Activated CD8-positive, alpha-beta memory T cell treated with anti-CD3 and anti-CD28 coated beads, Interleukin-2, amount 10 ng/mL, durations not matched to agents 7 days and 5 days (primary cell): ENCODE measurements around the gene WASF2. TPM values are rescaled to one million over a fixed set of nuclear protein-coding genes. Genes with fewer than 3 reads are reported as not detected.

Experiments
- ATAC-seq: fragments of 150-1000 bp; cut with Tn5 transposase; one replicate; pipeline ENCODE4 v1.10.0; 2021; ENCODE audit warnings: moderate library complexity
- CTCF ChIA-PET: fragments of 350-600 bp; sonication (Branson Sonifier 250); formaldehyde crosslinking; loops from one replicate; lab custom pipeline; 2021; ENCODE audit warnings: antibody characterized with exemption; lab: Charles Lee
- DNase-seq: peaks from one replicate; pipeline ENCODE4 v3.0.0-alpha.2; 2020
- H3K27ac Mint-ChIP-seq: one replicate; pipeline ENCODE4 v1.8.0; 2021; ENCODE audit warnings: mild to moderate bottlenecking, mixed read lengths
- H3K27me3 Mint-ChIP-seq: one replicate; pipeline ENCODE4 v1.8.0; 2021; ENCODE audit warnings: mixed read lengths
- H3K36me3 Mint-ChIP-seq: one replicate; pipeline ENCODE4 v1.8.0; 2021; ENCODE audit warnings: mild to moderate bottlenecking, mixed read lengths
- H3K4me1 Mint-ChIP-seq: one replicate; pipeline ENCODE4 v1.8.0; 2021; ENCODE audit warnings: mixed read lengths
- H3K4me3 Mint-ChIP-seq: one replicate; pipeline ENCODE4 v1.8.0; 2021; ENCODE audit warnings: mild to moderate bottlenecking, moderate library complexity, mixed read lengths
- H3K9me3 Mint-ChIP-seq: one replicate; pipeline ENCODE4 v1.8.0; 2022; ENCODE audit warnings: low read depth, mixed read lengths
- total RNA-seq, 2 experiments: library from RNA; stranded (reverse); gene quantifications; one replicate each; pipeline ENCODE4 v1.2.3, GENCODE V29; 2021

WASF2 gene
- total RNA-seq, 2 experiments from 2014 or later = 113 to 117 TPM

DNA sequence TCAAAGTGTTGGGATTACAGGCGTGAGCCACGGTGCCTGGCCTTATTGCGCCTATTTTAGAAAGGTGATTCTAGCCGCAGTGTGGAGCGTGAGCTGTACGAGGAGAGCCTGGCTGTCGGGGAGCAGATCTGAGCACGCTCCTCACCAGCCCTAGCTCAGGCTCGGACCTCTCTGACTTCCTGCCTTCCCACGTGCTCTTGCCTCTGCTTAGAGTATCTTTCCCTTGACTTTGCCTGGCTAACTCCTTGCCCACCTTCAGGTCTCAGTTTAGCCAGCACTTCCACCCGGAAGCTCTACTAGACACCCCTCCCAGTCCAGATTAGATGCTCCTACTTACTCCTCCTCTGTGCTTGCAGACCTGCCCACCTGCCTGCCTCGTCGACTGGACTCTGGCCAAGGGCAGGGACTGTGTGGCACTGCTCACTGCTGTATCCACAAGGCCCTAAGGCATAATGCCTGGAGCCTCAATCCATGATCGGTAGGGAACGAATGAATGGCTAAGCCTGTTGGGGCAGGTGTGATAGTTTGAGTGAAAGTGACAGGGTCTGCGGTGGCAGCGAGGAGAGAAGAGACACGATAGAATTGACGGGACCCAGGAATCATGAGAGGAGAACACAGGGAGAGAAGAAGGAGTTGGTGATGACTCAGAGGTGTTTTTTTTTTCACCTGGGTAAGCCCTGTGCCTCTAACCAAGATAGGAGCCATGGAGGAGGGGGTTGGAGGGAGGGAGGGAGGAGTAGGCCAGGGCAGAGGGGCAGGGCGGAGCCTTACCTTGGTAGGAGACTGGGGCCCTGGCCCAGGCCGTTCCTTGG lies 28.1 kb upstream of the WASF2 start:
- Mint-ChIP-seq H3K4me1 (peaks cover 32% of the 10 kb centered on the region), H3K36me3 (no peaks in the 10 kb centered on the region), H3K27ac (no peak overlapping the region), H3K27me3 (no peaks in the 10 kb centered on the region), H3K4me3 (no peak overlapping the region), H3K9me3 (no peaks in the 10 kb centered on the region)
- no peak for DNase-seq
- no peak for ATAC-seq
- CTCF ChIA-PET = interaction anchor here (0.6 to 0.8 kb wide), 2 partner anchors 65 to 88 kb away, joined by 3 read pairs; no protein-coding TSS in a partner anchor

- Mint-ChIP-seq H3K27me3 (no peaks in the 10 kb centered on the region), H3K4me3 (no peak overlapping the region), H3K4me1 (peaks cover 24% of the 10 kb centered on the region), H3K36me3 (no peaks in the 10 kb centered on the region), H3K9me3 (no peaks in the 10 kb centered on the region), H3K27ac (no peak overlapping the region)
- DNase-seq (no peak), ATAC-seq (no peak)
- CTCF ChIA-PET = interaction anchor here (0.8 to 1.4 kb wide), 3 partner anchors 9 to 87 kb away, joined by 3 read pairs; no protein-coding TSS in a partner anchor
These were observed 27.3 kb upstream of the WASF2 start for GRCh38 chr1:27517301-27517700.

GRCh38 chr1:27515626-27516025 lies 25.7 kb upstream of the WASF2 start:
- CTCF ChIA-PET = interaction anchor here (0.8 to 1.0 kb wide), 2 partner anchors 42 to 90 kb away, joined by 3 to 4 read pairs; no protein-coding TSS in a partner anchor
- Mint-ChIP-seq H3K27ac (no peak overlapping the region), H3K27me3 (no peaks in the 10 kb centered on the region), H3K4me3 (no peak overlapping the region), H3K9me3 (no peaks in the 10 kb centered on the region), H3K4me1 (peaks cover 9% of the 10 kb centered on the region), H3K36me3 (no peaks in the 10 kb centered on the region)
- DNase-seq (no peak), ATAC-seq (no peak)

GRCh38 chr1:27513958-27514357 lies 24.0 kb upstream of the WASF2 start:
- CTCF ChIA-PET = no interaction called here
- Mint-ChIP-seq H3K9me3 (no peaks in the 10 kb centered on the region), H3K4me3 (no peak overlapping the region), H3K36me3 (no peaks in the 10 kb centered on the region), H3K27me3 (no peaks in the 10 kb centered on the region), H3K4me1 (no peaks in the 10 kb centered on the region), H3K27ac (no peak overlapping the region)
- ATAC-seq (no peak), DNase-seq (no peak)

DNA sequence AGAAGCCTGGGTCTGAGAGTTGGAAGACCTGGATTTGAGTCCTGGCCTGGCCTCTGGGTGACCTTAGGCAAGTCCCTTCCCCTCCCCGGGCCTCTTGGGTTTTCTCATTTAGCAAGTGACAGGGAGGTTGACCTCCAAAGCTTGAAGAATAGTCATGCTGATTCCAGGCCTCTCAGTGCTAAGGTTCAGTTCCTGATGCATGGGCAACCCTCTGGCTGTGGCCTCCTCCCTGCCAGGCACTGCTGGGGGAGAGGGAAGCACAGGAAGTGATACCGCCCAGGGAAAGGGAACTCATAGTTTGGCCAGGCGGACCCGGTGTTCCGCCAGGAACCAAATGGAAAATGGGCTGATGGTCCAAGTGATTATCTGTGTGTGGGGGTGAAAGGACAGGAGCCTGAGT lies 23.6 kb upstream of the WASF2 start:
- no peak overlapping the region for H3K27ac Mint-ChIP-seq
- no peaks in the 10 kb centered on the region for H3K27me3 Mint-ChIP-seq
- DNase-seq (no peak), ATAC-seq (no peak)
- no peaks in the 10 kb centered on the region for H3K9me3 Mint-ChIP-seq
- H3K4me1 Mint-ChIP-seq = no peaks in the 10 kb centered on the region
- no peaks in the 10 kb centered on the region for H3K36me3 Mint-ChIP-seq
- CTCF ChIA-PET = no interaction called here
- H3K4me3 Mint-ChIP-seq = no peak overlapping the region

GRCh38 chr1:27509127-27510080 lies 19.4 kb upstream of the WASF2 start:
- H3K36me3 Mint-ChIP-seq = no peaks in the 10 kb centered on the region
- DNase-seq = no peak
- H3K4me3 Mint-ChIP-seq = no peak overlapping the region
- no peaks in the 10 kb centered on the region for H3K27me3 Mint-ChIP-seq
- CTCF ChIA-PET = interaction anchor here (0.7 to 3.0 kb wide), 3 partner anchors 11 to 253 kb away, joined by 3 to 8 read pairs (median 3); no protein-coding TSS in a partner anchor
- H3K9me3 Mint-ChIP-seq = no peaks in the 10 kb centered on the region
- H3K4me1 Mint-ChIP-seq = no peaks in the 10 kb centered on the region
- no peak overlapping the region for H3K27ac Mint-ChIP-seq
- ATAC-seq = no peak

DNA sequence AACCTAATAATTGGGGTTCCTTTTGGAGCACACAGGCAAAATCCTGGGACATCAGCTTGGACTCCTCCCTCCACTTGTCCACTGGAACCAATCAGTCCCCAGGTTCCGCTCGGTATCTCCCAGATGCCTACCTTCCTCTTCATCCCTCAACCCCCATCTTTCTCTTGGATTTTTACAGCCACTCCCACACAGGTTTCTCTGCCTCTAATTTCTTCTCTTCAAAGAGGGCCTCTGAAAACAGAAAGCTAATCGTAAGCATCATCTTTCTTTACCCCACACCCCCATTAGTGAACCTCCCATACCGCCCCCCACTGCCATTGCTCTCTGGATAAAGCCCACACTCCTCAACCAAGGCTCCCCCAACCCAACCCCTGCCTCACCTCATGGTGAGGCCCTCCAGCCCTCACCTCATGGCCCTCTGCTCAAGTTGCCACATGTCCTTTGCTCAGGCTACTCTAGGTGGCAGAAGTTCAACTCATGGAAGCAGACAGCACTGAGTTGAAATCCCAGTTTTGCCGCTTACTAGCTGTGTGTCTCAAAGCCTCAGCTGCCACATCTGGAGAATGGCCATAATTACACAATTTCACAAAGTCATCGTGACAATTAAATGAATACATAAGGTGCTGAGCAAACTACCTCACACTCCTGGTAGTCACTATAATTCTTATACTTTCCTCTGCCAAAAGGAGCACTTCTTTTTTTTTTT lies 18.1 kb upstream of the WASF2 start:
- CTCF ChIA-PET = interaction anchor here (0.7 to 3.0 kb wide), 4 partner anchors 9 to 252 kb away, joined by 3 to 8 read pairs (median 3); no protein-coding TSS in a partner anchor

DNA sequence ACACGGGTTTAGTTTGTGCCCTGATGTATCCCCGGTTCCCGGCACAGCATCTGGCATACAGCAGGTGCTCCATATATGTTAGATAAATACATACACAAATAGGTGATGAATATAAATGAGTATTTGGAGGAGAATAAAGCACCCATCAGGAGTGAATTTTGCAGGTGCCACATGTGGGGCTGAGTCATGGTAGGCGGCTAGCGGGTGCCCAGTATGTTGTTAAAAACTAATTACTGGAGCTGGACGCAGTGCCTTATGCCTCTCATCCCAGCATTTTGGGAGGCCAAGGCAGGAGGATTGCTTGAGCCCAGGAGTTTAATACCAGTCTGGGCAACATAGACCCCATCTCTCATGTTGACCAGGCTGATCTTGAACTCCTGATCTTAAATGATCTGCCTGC lies 16.7 kb upstream of the WASF2 start:
- CTCF ChIA-PET = interaction anchor here (1.5 to 3.0 kb wide), 2 partner anchors 10 to 50 kb away, joined by 3 to 8 read pairs; no protein-coding TSS in a partner anchor
- no peak for DNase-seq
- H3K36me3 Mint-ChIP-seq = no peaks in the 10 kb centered on the region
- H3K4me1 Mint-ChIP-seq = no peaks in the 10 kb centered on the region
- no peaks in the 10 kb centered on the region for H3K9me3 Mint-ChIP-seq
- H3K27me3 Mint-ChIP-seq = no peaks in the 10 kb centered on the region
- ATAC-seq = no peak
- H3K27ac Mint-ChIP-seq = no peak overlapping the region
- no peak overlapping the region for H3K4me3 Mint-ChIP-seq

More for the DNA sequence above, 18.1 kb upstream of the WASF2 start:
- no peaks in the 10 kb centered on the region for H3K36me3 Mint-ChIP-seq
- no peaks in the 10 kb centered on the region for H3K27me3 Mint-ChIP-seq
- no peaks in the 10 kb centered on the region for H3K4me1 Mint-ChIP-seq
- H3K9me3 Mint-ChIP-seq = no peaks in the 10 kb centered on the region
- no peak overlapping the region for H3K4me3 Mint-ChIP-seq
- DNase-seq (no peak), ATAC-seq (no peak)
- H3K27ac Mint-ChIP-seq = no peak overlapping the region

- Mint-ChIP-seq H3K4me3 (no peak overlapping the region), H3K27me3 (no peaks in the 10 kb centered on the region), H3K36me3 (no peaks in the 10 kb centered on the region), H3K27ac (no peak overlapping the region), H3K4me1 (no peaks in the 10 kb centered on the region), H3K9me3 (no peaks in the 10 kb centered on the region)
- CTCF ChIA-PET = interaction anchor here (1.5 to 2.1 kb wide), 2 partner anchors 12 to 51 kb away, joined by 3 to 6 read pairs; no protein-coding TSS in a partner anchor
- ATAC-seq (no peak), DNase-seq (no peak)
These were observed 15.4 kb upstream of the WASF2 start for GRCh38 chr1:27505420-27505680.

DNA sequence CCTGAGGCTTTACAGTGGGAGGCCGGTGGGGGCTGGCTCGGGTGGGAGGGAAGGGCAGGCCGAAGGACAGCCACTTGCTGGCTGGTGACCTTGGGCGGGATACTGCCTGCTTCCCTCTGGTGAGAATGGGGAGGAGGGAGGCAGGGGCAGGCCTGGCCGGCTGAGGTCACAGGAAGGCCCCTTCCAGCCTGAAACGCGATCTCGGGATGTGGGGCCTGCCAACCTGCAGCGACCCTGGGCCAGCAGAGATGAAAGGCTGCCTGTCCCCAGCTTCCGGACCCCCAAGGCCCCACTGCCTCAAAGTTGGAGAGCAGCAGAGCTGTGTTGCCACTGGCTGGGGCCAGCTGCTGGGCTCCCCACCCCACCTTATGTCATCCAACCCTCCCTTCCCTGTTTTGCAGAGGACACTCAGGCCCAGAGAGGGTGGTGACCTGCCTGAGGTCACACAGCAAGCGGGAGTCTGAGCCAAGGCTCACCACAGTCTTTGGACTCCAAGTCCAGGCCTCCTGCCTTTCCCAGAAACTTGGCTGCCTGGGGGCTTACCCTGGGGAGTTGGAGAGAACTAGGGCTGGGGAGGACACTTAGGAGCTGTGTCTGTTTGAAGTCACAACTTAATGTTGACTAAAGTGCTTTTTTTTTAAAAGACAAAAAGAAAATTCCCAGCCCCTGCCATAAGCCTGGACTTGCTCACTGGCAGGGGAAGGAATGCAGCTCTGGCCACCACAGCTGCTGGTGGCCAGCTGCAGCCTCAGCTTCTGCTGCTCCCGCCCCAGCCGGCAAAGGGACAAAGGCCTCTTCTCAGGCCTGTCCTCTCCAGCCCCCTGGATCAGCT lies 14.8 kb upstream of the WASF2 start:
- H3K27ac Mint-ChIP-seq = no peak overlapping the region
- ATAC-seq = no peak
- no peak for DNase-seq
- H3K4me3 Mint-ChIP-seq = no peak overlapping the region
- CTCF ChIA-PET = interaction anchor here (2.1 kb wide), 1 partner anchor 52 kb away, joined by 6 read pairs; no protein-coding TSS in a partner anchor
- H3K36me3 Mint-ChIP-seq = no peaks in the 10 kb centered on the region
- no peaks in the 10 kb centered on the region for H3K9me3 Mint-ChIP-seq
- no peaks in the 10 kb centered on the region for H3K4me1 Mint-ChIP-seq
- H3K27me3 Mint-ChIP-seq = no peaks in the 10 kb centered on the region

GRCh38 chr1:27503844-27504587 lies 14.0 kb upstream of the WASF2 start:
- Mint-ChIP-seq H3K4me3 (no peak overlapping the region), H3K27me3 (no peaks in the 10 kb centered on the region), H3K36me3 (no peaks in the 10 kb centered on the region), H3K4me1 (no peaks in the 10 kb centered on the region), H3K9me3 (no peaks in the 10 kb centered on the region), H3K27ac (peak overlapping the region; percentile 19)
- ATAC-seq (peak; percentile 12), DNase-seq (no peak)
- CTCF ChIA-PET = interaction anchor here (2.1 kb wide), 1 partner anchor 53 kb away, joined by 6 read pairs; no protein-coding TSS in a partner anchor

- Mint-ChIP-seq H3K4me3 (no peak overlapping the region), H3K27ac (no peak overlapping the region), H3K4me1 (no peaks in the 10 kb centered on the region), H3K9me3 (no peaks in the 10 kb centered on the region), H3K27me3 (no peaks in the 10 kb centered on the region), H3K36me3 (no peaks in the 10 kb centered on the region)
- CTCF ChIA-PET = no interaction called here
- DNase-seq = no peak
- ATAC-seq = no peak
These were observed 13.1 kb upstream of the WASF2 start for GRCh38 chr1:27503033-27503432.
